HG03457 (cell line): ENCODE measurements around the gene SCYL1.
"Not testable (repeated sequence)": the region's sequence is repeated elsewhere in the genome, so short reads cannot be mapped to it uniquely, and the experiment has no call there.

Source experiments
- ATAC-seq: cut with Tn5 transposase; IDR thresholded peaks from one replicate; pipeline ENCODE4 v1.9.1; 2021; ENCODE audit warnings: moderate number of reproducible peaks; ENCODE audit not compliant: unreplicated experiment

SCYL1 gene

GRCh38 chr11:65504674-65505465 lies 20.0 kb upstream of the SCYL1 start:
- no peak for ATAC-seq

GRCh38 chr11:65505466-65506289 lies 19.2 kb upstream of the SCYL1 start:
- ATAC-seq = no peak

GRCh38 chr11:65506290-65506771 lies 18.6 kb upstream of the SCYL1 start:
- no peak for ATAC-seq

GRCh38 chr11:65506772-65507505 lies 17.9 kb upstream of the SCYL1 start:
- ATAC-seq = peak; percentile 22

- ATAC-seq = not testable (repeated sequence)
Observed at GRCh38 chr11:65512311-65512710, 12.6 kb upstream of the SCYL1 start.

GRCh38 chr11:65516135-65516968 lies 8.5 kb upstream of the SCYL1 start:
- ATAC-seq = no peak

GRCh38 chr11:65518941-65519549 lies 5.8 kb upstream of the SCYL1 start:
- not testable (repeated sequence) for ATAC-seq

GRCh38 chr11:65521777-65522521 lies 2.9 kb upstream of the SCYL1 start:
- not testable (repeated sequence) for ATAC-seq

GRCh38 chr11:65522718-65523630 lies 1.9 kb upstream of the SCYL1 start:
- ATAC-seq = not testable (repeated sequence)

- not testable (repeated sequence) for ATAC-seq
Observed at GRCh38 chr11:65523631-65523968, 1.3 kb upstream of the SCYL1 start.

- ATAC-seq = no peak
Observed at GRCh38 chr11:65524014-65524740, 706 bp upstream of the SCYL1 start.

- no peak for ATAC-seq
Observed at GRCh38 chr11:65525546-65526480, 930 bp downstream of the SCYL1 start.

- no peak for ATAC-seq
Observed at GRCh38 chr11:65526744-65527143, 1.9 kb downstream of the SCYL1 start.

GRCh38 chr11:65528819-65529350 lies 4.0 kb downstream of the SCYL1 start:
- no peak for ATAC-seq

- no peak for ATAC-seq
Observed at GRCh38 chr11:65529475-65530156, 4.7 kb downstream of the SCYL1 start.

- no peak for ATAC-seq
Observed at GRCh38 chr11:65530157-65530496, 5.2 kb downstream of the SCYL1 start.
